HEK293T (cell line): ENCODE results near the gene KRT80.
A peak's percentile ranks its signal among the peaks of the same experiment; 100 is the strongest.

ENCODE experiments used
- CTCF ChIA-PET: fragments of 350-600 bp; formaldehyde crosslinking; extraction: SDS; loops from one replicate; lab custom pipeline; 2021; ENCODE audit warnings: antibody characterized with exemption, inconsistent platforms; lab: Yijun Ruan, JAX
- POLR2A ChIA-PET: fragments of 350-600 bp; formaldehyde crosslinking; extraction: SDS; loops from one replicate; lab custom pipeline; 2020; ENCODE audit warnings: antibody characterized with exemption, inconsistent platforms; lab: Yijun Ruan, JAX
- DNase-seq: peaks from one replicate; pipeline ENCODE4 v3.0.0; 2012; ENCODE audit warnings: mixed read lengths; ENCODE audit errors: extremely low spot score
- ARNT ChIP-seq: fragments of 450-650 bp; IDR thresholded peaks from 2 replicates; pipeline ENCODE4 v1.6.1; 2017; ENCODE audit warnings: mild to moderate bottlenecking
- BHLHE40 ChIP-seq: fragments of 450-650 bp; IDR thresholded peaks from 2 replicates; pipeline ENCODE4 v1.6.1; 2016; ENCODE audit warnings: mild to moderate bottlenecking, moderate library complexity, borderline replicate concordance
- CTBP1 ChIP-seq: fragments of 450-650 bp; IDR thresholded peaks from 2 replicates; pipeline ENCODE4 v1.6.1; 2016; ENCODE audit warnings: borderline replicate concordance
- ELF4 ChIP-seq: fragments of 450-650 bp; IDR thresholded peaks from 2 replicates; pipeline ENCODE4 v1.6.1; 2017; ENCODE audit warnings: antibody characterized with exemption
- FOXA1 ChIP-seq: fragments of 450-650 bp; IDR thresholded peaks from 2 replicates; pipeline ENCODE4 v1.6.1; 2016; ENCODE audit warnings: mild to moderate bottlenecking
- FOXK2 ChIP-seq: fragments of 450-650 bp; IDR thresholded peaks from 2 replicates; pipeline ENCODE4 v1.6.1; 2016; ENCODE audit warnings: mild to moderate bottlenecking
- FOXM1 ChIP-seq: fragments of 450-650 bp; IDR thresholded peaks from 2 replicates; pipeline ENCODE4 v1.6.1; 2017; ENCODE audit warnings: mild to moderate bottlenecking, borderline replicate concordance
- HDGF ChIP-seq: fragments of 450-650 bp; IDR thresholded peaks from 2 replicates; pipeline ENCODE4 v1.6.1; 2017; ENCODE audit warnings: antibody characterized with exemption, borderline replicate concordance
- L3MBTL2 ChIP-seq: fragments of 450-650 bp; conservative IDR thresholded peaks from 2 replicates; pipeline ENCODE4 v1.6.1; 2016; ENCODE audit warnings: mild to moderate bottlenecking
- LEF1 ChIP-seq: fragments of 450-650 bp; IDR thresholded peaks from 2 replicates; pipeline ENCODE4 v1.6.1; 2017; ENCODE audit warnings: mild to moderate bottlenecking, borderline replicate concordance
- NFRKB ChIP-seq: fragments of 450-650 bp; IDR thresholded peaks from 2 replicates; pipeline ENCODE4 v1.6.1; 2016; ENCODE audit warnings: mild to moderate bottlenecking, moderate library complexity
- PKNOX1 ChIP-seq: fragments of 450-650 bp; IDR thresholded peaks from 2 replicates; pipeline ENCODE4 v1.6.1; 2016
- SP1 ChIP-seq: fragments of 450-650 bp; IDR thresholded peaks from 2 replicates; pipeline ENCODE4 v1.6.1; 2017
- SUZ12 ChIP-seq: fragments of 450-650 bp; IDR thresholded peaks from 2 replicates; pipeline ENCODE4 v1.6.1; 2016; ENCODE audit warnings: mild to moderate bottlenecking
- TARDBP ChIP-seq: fragments of 450-650 bp; IDR thresholded peaks from 2 replicates; pipeline ENCODE4 v1.6.1; 2016
- ZNF384 ChIP-seq: fragments of 450-650 bp; IDR thresholded peaks from 2 replicates; pipeline ENCODE4 v1.6.1; 2016

KRT80 gene

GRCh38 chr12:52126605-52127578 lies 64.9 kb downstream of the KRT80 start:
- ChIA-PET POLR2A (no interaction called here), CTCF (interaction anchor here (1.0 to 1.9 kb wide), 2 partner anchors 101 to 102 kb away, joined by 3 to 7 read pairs; no protein-coding TSS in a partner anchor)
- DNase-seq = peak; percentile 19
- TF ChIP-seq BHLHE40 (no peak), FOXK2 (no peak), SUZ12 (no peak), ARNT (no peak), FOXA1 (no peak)

GRCh38 chr12:52126050-52126604 lies 65.7 kb downstream of the KRT80 start:
- peak; percentile 4 for DNase-seq
- ChIA-PET POLR2A (no interaction called here), CTCF (no interaction called here)
- no peak for TF ChIP-seq FOXK2
- TF ChIP-seq FOXA1 = no peak
- TF ChIP-seq L3MBTL2 = no peak
- TF ChIP-seq ARNT = no peak
- no peak for TF ChIP-seq HDGF
- no peak for TF ChIP-seq BHLHE40
- no peak for TF ChIP-seq PKNOX1
- no peak for TF ChIP-seq SP1
- no peak for TF ChIP-seq TARDBP
- no peak for TF ChIP-seq LEF1
- TF ChIP-seq NFRKB = no peak
- no peak for TF ChIP-seq ZNF384
- no peak for TF ChIP-seq SUZ12
- TF ChIP-seq ELF4 = no peak
- TF ChIP-seq CTBP1 = no peak
- TF ChIP-seq FOXM1 = no peak

GRCh38 chr12:52125476-52125900 lies 66.3 kb downstream of the KRT80 start:
- TF ChIP-seq SP1 (no peak), CTBP1 (no peak), LEF1 (no peak), ZNF384 (no peak), TARDBP (no peak), FOXA1 (no peak), FOXK2 (no peak), ARNT (no peak), SUZ12 (no peak), FOXM1 (no peak), NFRKB (no peak), PKNOX1 (no peak), L3MBTL2 (no peak), ELF4 (no peak), HDGF (no peak)
- ChIA-PET POLR2A (no interaction called here), CTCF (interaction anchor here (0.6 kb wide), 1 partner anchor 383 kb away, joined by 4 read pairs; no protein-coding TSS in a partner anchor)
- peak; percentile 2 for DNase-seq

GRCh38 chr12:52123487-52124186 lies 68.2 kb downstream of the KRT80 start:
- TF ChIP-seq L3MBTL2 = no peak
- ChIA-PET POLR2A (no interaction called here), CTCF (interaction anchor here (0.6 to 3.1 kb wide), 4 partner anchors 98 to 209 kb away, joined by 3 to 15 read pairs (median 4); no protein-coding TSS in a partner anchor)
- peak; percentile 3 for DNase-seq

- peak; percentile 1 for DNase-seq
- CTCF ChIA-PET = interaction anchor here (0.6 to 3.1 kb wide), 4 partner anchors 9 to 157 kb away, joined by 4 to 15 read pairs (median 6); no protein-coding TSS in a partner anchor
- TF ChIP-seq LEF1 (no peak), SUZ12 (no peak), SP1 (no peak), ARNT (no peak), L3MBTL2 (no peak), ZNF384 (no peak)
- POLR2A ChIA-PET = no interaction called here
These were observed 68.9 kb downstream of the KRT80 start for GRCh38 chr12:52122904-52123303.

GRCh38 chr12:52122540-52122871 lies 69.3 kb downstream of the KRT80 start:
- POLR2A ChIA-PET = no interaction called here

More at GRCh38 chr12:52122540-52122871, 69.3 kb downstream of the KRT80 start:
- TF ChIP-seq SP1 = no peak
- no peak for TF ChIP-seq PKNOX1
- TF ChIP-seq L3MBTL2 = no peak
- no peak for TF ChIP-seq ZNF384
- TF ChIP-seq ELF4 = no peak
- TF ChIP-seq ARNT = no peak
- TF ChIP-seq HDGF = no peak
- no peak for TF ChIP-seq FOXK2
- no peak for TF ChIP-seq LEF1
- TF ChIP-seq FOXA1 = no peak
- no peak for TF ChIP-seq BHLHE40
- TF ChIP-seq CTBP1 = no peak
- no peak for TF ChIP-seq TARDBP
- no peak for TF ChIP-seq SUZ12
- CTCF ChIA-PET = interaction anchor here (0.6 to 3.1 kb wide), 4 partner anchors 9 to 157 kb away, joined by 4 to 15 read pairs (median 6); no protein-coding TSS in a partner anchor
- peak; percentile 4 for DNase-seq
